SK-N-SH treated with all-trans-retinoic acid at 6 μM for 48 hours (cell line): ENCODE data around the gene LCA5.

ENCODE experiments used
- ARNTL ChIP-seq: fragments of 450-650 bp; formaldehyde crosslinking; IDR thresholded peaks from 2 replicates; pipeline ENCODE4 v1.5.0; 2020; ENCODE audit warnings: low read depth, mild to moderate bottlenecking, moderate library complexity, borderline replicate concordance
- CSDC2 ChIP-seq: fragments of 250-450 bp; sonication (Bioruptor Pico); IDR thresholded peaks from 2 replicates; pipeline ENCODE4 v1.5.0; 2020; ENCODE audit warnings: mild to moderate bottlenecking, moderate library complexity
- ESRRG ChIP-seq: fragments of 250-450 bp; sonication (Bioruptor Pico); IDR thresholded peaks from 2 replicates; pipeline ENCODE4 v1.6.1; 2021; ENCODE audit warnings: mild to moderate bottlenecking
- ISL1 ChIP-seq: fragments of 250-450 bp; sonication (Bioruptor Pico); IDR thresholded peaks from 2 replicates; pipeline ENCODE4 v2.1.2; 2022; ENCODE audit warnings: mild to moderate bottlenecking, moderate library complexity
- OSR1 ChIP-seq: fragments of 250-450 bp; sonication (Bioruptor Pico); IDR thresholded peaks from 2 replicates; pipeline ENCODE4 v1.8.0; 2022; ENCODE audit warnings: moderate library complexity, mild to moderate bottlenecking, inconsistent platforms
- PATZ1 ChIP-seq: fragments of 250-450 bp; sonication (Bioruptor Pico); IDR thresholded peaks from 2 replicates; pipeline ENCODE4 v1.8.0; 2020; ENCODE audit warnings: mild to moderate bottlenecking, moderate library complexity, borderline replicate concordance
- POU6F1 ChIP-seq: fragments of 250-450 bp; sonication (Bioruptor Pico); IDR thresholded peaks from 2 replicates; pipeline ENCODE4 v1.8.0; 2021; ENCODE audit warnings: low read depth, mild to moderate bottlenecking, moderate library complexity, borderline replicate concordance
- RARB ChIP-seq: fragments of 250-450 bp; sonication (Bioruptor Pico); IDR thresholded peaks from 2 replicates; pipeline ENCODE4 v1.8.0; 2021; ENCODE audit warnings: mild to moderate bottlenecking, moderate library complexity
- SNAI2 ChIP-seq: fragments of 250-450 bp; sonication (Bioruptor Pico); IDR thresholded peaks from 2 replicates; pipeline ENCODE4 v1.5.0; 2020; ENCODE audit warnings: mild to moderate bottlenecking, moderate library complexity
- TSHZ2 ChIP-seq: fragments of 250-450 bp; sonication (Bioruptor Pico); IDR thresholded peaks from 2 replicates; pipeline ENCODE4 v1.5.0; 2020; ENCODE audit warnings: mild to moderate bottlenecking, moderate library complexity
- ZFP3 ChIP-seq: fragments of 250-450 bp; sonication (Bioruptor Pico); IDR thresholded peaks from 2 replicates; pipeline ENCODE4 v1.5.0; 2020; ENCODE audit warnings: mild to moderate bottlenecking, moderate library complexity
- ZNF70 ChIP-seq: fragments of 450-650 bp; formaldehyde crosslinking; IDR thresholded peaks from 2 replicates; pipeline ENCODE4 v1.5.0; 2020; ENCODE audit warnings: mild to moderate bottlenecking, moderate library complexity

GRCh38 chr6:79494841-79495240, 42.4 kb downstream of the LCA5 start:
- no peak for TF ChIP-seq ZFP3 (CRISPR knock-in tag)
- TF ChIP-seq RARB = no peak
- TF ChIP-seq ZNF70 = no peak
- no peak for TF ChIP-seq POU6F1 (CRISPR knock-in tag)
- TF ChIP-seq TSHZ2 (CRISPR knock-in tag) = no peak
- no peak for TF ChIP-seq ESRRG (CRISPR knock-in tag)
- TF ChIP-seq SNAI2 (CRISPR knock-in tag) = no peak
- TF ChIP-seq PATZ1 = no peak
- TF ChIP-seq ARNTL (CRISPR knock-in tag) = no peak
- no peak for TF ChIP-seq ISL1 (CRISPR knock-in tag)
- no peak for TF ChIP-seq CSDC2 (CRISPR knock-in tag)
- TF ChIP-seq OSR1 (CRISPR knock-in tag) = no peak
